ENCODE data around the gene DPYSL4.
A peak's percentile ranks its signal among the peaks of the same experiment; 100 is the strongest.

Gene DPYSL4

GRCh38 chr10:132173185-132173584, 13.6 kb upstream of the DPYSL4 start:
- intact Hi-C loops (cut with DNase I) = no loop called here
- DNase-seq = peak in 3 of 10 donors; percentile 6 to 79 (median 21)

- intact Hi-C loops (cut with DNase I) = no loop called here
- DNase-seq = peak in 3 of 10 donors; percentile 15 to 56 (median 32)
Measured at GRCh38 chr10:132174237-132174636, 12.5 kb upstream of the DPYSL4 start.

GRCh38 chr10:132175408-132175807, 11.3 kb upstream of the DPYSL4 start:
- DNase-seq = peak in 4 of 10 donors; percentile 5 to 61 (median 37)
- intact Hi-C loops (cut with DNase I) = no loop called here

- DNase-seq = peak in 9 of 10 donors; percentile 57 to 96 (median 75)
- intact Hi-C loops (cut with DNase I) = no loop called here
Measured at GRCh38 chr10:132175907-132176581, 10.7 kb upstream of the DPYSL4 start.

- DNase-seq = peak in 5 of 10 donors; percentile 1 to 76 (median 47)
Measured at GRCh38 chr10:132176623-132177500, 9.9 kb upstream of the DPYSL4 start.

GRCh38 chr10:132178046-132178445, 8.7 kb upstream of the DPYSL4 start:
- peak in 4 of 10 donors; percentile 3 to 66 (median 28) for DNase-seq
- intact Hi-C loops (cut with DNase I) = no loop called here

More at GRCh38 chr10:132176623-132177500, 9.9 kb upstream of the DPYSL4 start:
- intact Hi-C loops (cut with DNase I) = no loop called here

GRCh38 chr10:132178672-132179545, 7.8 kb upstream of the DPYSL4 start:
- peak in 5 of 10 donors; percentile 5 to 77 (median 49) for DNase-seq
- intact Hi-C loops (cut with DNase I) = no loop called here

- intact Hi-C loops (cut with DNase I) = no loop called here
- peak in 5 of 10 donors; percentile 12 to 73 (median 46) for DNase-seq
Measured at GRCh38 chr10:132179551-132180392, 7.0 kb upstream of the DPYSL4 start.

GRCh38 chr10:132180736-132181135, 6.0 kb upstream of the DPYSL4 start:
- DNase-seq = peak in 2 of 10 donors; percentile 2 to 18
- intact Hi-C loops (cut with DNase I) = no loop called here

- DNase-seq = peak in 5 of 10 donors; percentile 3 to 77 (median 60)
- intact Hi-C loops (cut with DNase I) = no loop called here
Measured at GRCh38 chr10:132181691-132182425, 4.9 kb upstream of the DPYSL4 start.

- peak in 2 of 10 donors; percentile 20 to 67 for DNase-seq
- intact Hi-C loops (cut with DNase I) = no loop called here
Measured at GRCh38 chr10:132182591-132182990, 4.2 kb upstream of the DPYSL4 start.

GRCh38 chr10:132183046-132183445, 3.7 kb upstream of the DPYSL4 start:
- intact Hi-C loops (cut with DNase I) = no loop called here
- peak in 3 of 10 donors; percentile 17 to 82 (median 65) for DNase-seq

- peak in 4 of 10 donors; percentile 6 to 64 (median 44) for DNase-seq
- intact Hi-C loops (cut with DNase I) = no loop called here
Measured at GRCh38 chr10:132184816-132185593, 1.7 kb upstream of the DPYSL4 start.

GRCh38 chr10:132185601-132186487, 904 bp upstream of the DPYSL4 start:
- DNase-seq = peak in 4 of 10 donors; percentile 34 to 81 (median 59)
- intact Hi-C loops (cut with DNase I) = no loop called here

- DNase-seq = peak in 1 of 10 donors; percentile 80
- intact Hi-C loops (cut with DNase I) = no loop called here
Measured at GRCh38 chr10:132187430-132188138, 836 bp downstream of the DPYSL4 start.

GRCh38 chr10:132188331-132188730, 1.6 kb downstream of the DPYSL4 start:
- intact Hi-C loops (cut with DNase I) = no loop called here
- peak in 1 of 10 donors; percentile 85 for DNase-seq
